SK-N-SH treated with all-trans-retinoic acid at 6 μM for 48 hours (cell line): ENCODE results near the gene CRYL1.
"Not testable (repeated sequence)": the region's sequence is repeated elsewhere in the genome, so short reads cannot be mapped to it uniquely, and the experiment has no call there.

Source experiments
- ATAC-seq: fragments of 200-7000 bp; cut with Tn5 transposase; 3 replicates; pipeline ENCODE4 v1.9.1; 2020; ENCODE audit warnings: mild to moderate bottlenecking, moderate library complexity
- ARNTL ChIP-seq: fragments of 450-650 bp; formaldehyde crosslinking; IDR thresholded peaks from 2 replicates; pipeline ENCODE4 v1.5.0; 2020; ENCODE audit warnings: low read depth, mild to moderate bottlenecking, moderate library complexity, borderline replicate concordance
- BACH2 ChIP-seq: fragments of 250-450 bp; sonication (Bioruptor Pico); IDR thresholded peaks from 2 replicates; pipeline ENCODE4 v1.9.0; 2021; ENCODE audit warnings: mild to moderate bottlenecking, borderline replicate concordance
- CSDC2 ChIP-seq: fragments of 250-450 bp; sonication (Bioruptor Pico); IDR thresholded peaks from 2 replicates; pipeline ENCODE4 v1.5.0; 2020; ENCODE audit warnings: mild to moderate bottlenecking, moderate library complexity
- CSRNP3 ChIP-seq: fragments of 250-450 bp; sonication (Bioruptor Pico); IDR thresholded peaks from 2 replicates; pipeline ENCODE4 v1.5.1; 2021; ENCODE audit warnings: mild to moderate bottlenecking, moderate library complexity
- ESRRG ChIP-seq: fragments of 250-450 bp; sonication (Bioruptor Pico); IDR thresholded peaks from 2 replicates; pipeline ENCODE4 v1.6.1; 2021; ENCODE audit warnings: mild to moderate bottlenecking
- GLIS3 ChIP-seq: fragments of 250-450 bp; sonication (Bioruptor Pico); IDR thresholded peaks from 2 replicates; pipeline ENCODE4 v1.5.0; 2020; ENCODE audit warnings: mild to moderate bottlenecking, moderate library complexity
- ISL1 ChIP-seq: fragments of 250-450 bp; sonication (Bioruptor Pico); IDR thresholded peaks from 2 replicates; pipeline ENCODE4 v2.1.2; 2022; ENCODE audit warnings: mild to moderate bottlenecking, moderate library complexity
- OSR1 ChIP-seq: fragments of 250-450 bp; sonication (Bioruptor Pico); IDR thresholded peaks from 2 replicates; pipeline ENCODE4 v1.8.0; 2022; ENCODE audit warnings: moderate library complexity, mild to moderate bottlenecking, inconsistent platforms
- PATZ1 ChIP-seq: fragments of 250-450 bp; sonication (Bioruptor Pico); IDR thresholded peaks from 2 replicates; pipeline ENCODE4 v1.8.0; 2020; ENCODE audit warnings: mild to moderate bottlenecking, moderate library complexity, borderline replicate concordance
- POU6F1 ChIP-seq: fragments of 250-450 bp; sonication (Bioruptor Pico); IDR thresholded peaks from 2 replicates; pipeline ENCODE4 v1.8.0; 2021; ENCODE audit warnings: low read depth, mild to moderate bottlenecking, moderate library complexity, borderline replicate concordance
- PPARA ChIP-seq: fragments of 250-450 bp; sonication (Bioruptor Pico); IDR thresholded peaks from 2 replicates; pipeline ENCODE4 v1.5.0; 2020; ENCODE audit warnings: mild to moderate bottlenecking, borderline replicate concordance
- RARB ChIP-seq: fragments of 250-450 bp; sonication (Bioruptor Pico); IDR thresholded peaks from 2 replicates; pipeline ENCODE4 v1.8.0; 2021; ENCODE audit warnings: mild to moderate bottlenecking, moderate library complexity
- SNAI2 ChIP-seq: fragments of 250-450 bp; sonication (Bioruptor Pico); IDR thresholded peaks from 2 replicates; pipeline ENCODE4 v1.5.0; 2020; ENCODE audit warnings: mild to moderate bottlenecking, moderate library complexity
- TCF4 ChIP-seq: fragments of 250-450 bp; sonication (Bioruptor Pico); IDR thresholded peaks from 2 replicates; pipeline ENCODE4 v1.8.0; 2021; ENCODE audit warnings: mild to moderate bottlenecking, moderate library complexity, borderline replicate concordance
- TOX ChIP-seq: fragments of 250-450 bp; sonication (Bioruptor Pico); IDR thresholded peaks from 2 replicates; pipeline ENCODE4 v1.8.0; 2021; ENCODE audit warnings: mild to moderate bottlenecking, moderate library complexity, borderline replicate concordance
- ZC3H10 ChIP-seq: fragments of 250-450 bp; sonication (Bioruptor Pico); IDR thresholded peaks from 2 replicates; pipeline ENCODE4 v1.5.1; 2021; ENCODE audit warnings: mild to moderate bottlenecking, moderate library complexity
- ZFP3 ChIP-seq: fragments of 250-450 bp; sonication (Bioruptor Pico); IDR thresholded peaks from 2 replicates; pipeline ENCODE4 v1.5.0; 2020; ENCODE audit warnings: mild to moderate bottlenecking, moderate library complexity
- ZFP30 ChIP-seq: fragments of 450-650 bp; formaldehyde crosslinking; IDR thresholded peaks from 2 replicates; pipeline ENCODE4 v1.5.0; 2022; ENCODE audit warnings: mild to moderate bottlenecking, moderate library complexity
- ZNF565 ChIP-seq: fragments of 450-650 bp; formaldehyde crosslinking; conservative IDR thresholded peaks from 2 replicates; pipeline ENCODE4 v1.5.0; 2020; ENCODE audit warnings: low read depth, mild to moderate bottlenecking, moderate library complexity
- ZNF70 ChIP-seq: fragments of 450-650 bp; formaldehyde crosslinking; IDR thresholded peaks from 2 replicates; pipeline ENCODE4 v1.5.0; 2020; ENCODE audit warnings: mild to moderate bottlenecking, moderate library complexity
- ZNF8 ChIP-seq: fragments of 450-650 bp; formaldehyde crosslinking; IDR thresholded peaks from 2 replicates; pipeline ENCODE4 v1.5.0; 2020; ENCODE audit warnings: mild to moderate bottlenecking, moderate library complexity

CRYL1 gene

GRCh38 chr13:20436505-20436904, 89.2 kb downstream of the CRYL1 start:
- TF ChIP-seq TOX (CRISPR knock-in tag) (no peak), SNAI2 (no peak), GLIS3 (no peak), CSDC2 (CRISPR knock-in tag) (no peak), PPARA (CRISPR knock-in tag) (no peak), RARB (CRISPR knock-in tag) (no peak), OSR1 (no peak), BACH2 (CRISPR knock-in tag) (no peak), ZC3H10 (CRISPR knock-in tag) (no peak), ARNTL (CRISPR knock-in tag) (no peak), ZFP3 (no peak), TCF4 (no peak)
- no peak for ATAC-seq

GRCh38 chr13:20435616-20436368, 89.9 kb downstream of the CRYL1 start:
- ATAC-seq, result no peak
- TF ChIP-seq SNAI2 (no peak), ZFP3 (no peak), ZNF565 (CRISPR knock-in tag) (no peak), ZC3H10 (CRISPR knock-in tag) (no peak), BACH2 (CRISPR knock-in tag) (no peak), ISL1 (CRISPR knock-in tag) (no peak), ESRRG (CRISPR knock-in tag) (no peak), GLIS3 (no peak), CSRNP3 (CRISPR knock-in tag) (no peak), OSR1 (no peak), ZFP30 (CRISPR knock-in tag) (no peak), CSDC2 (CRISPR knock-in tag) (no peak), RARB (CRISPR knock-in tag) (no peak), PATZ1 (CRISPR knock-in tag) (no peak), TCF4 (no peak), POU6F1 (CRISPR knock-in tag) (no peak), ZNF8 (CRISPR knock-in tag) (no peak), ZNF70 (CRISPR knock-in tag) (no peak), TOX (CRISPR knock-in tag) (no peak)

- ATAC-seq, result not testable (repeated sequence)
These were observed 91.4 kb downstream of the CRYL1 start for GRCh38 chr13:20434210-20434609.

- ATAC-seq, result no peak
- TF ChIP-seq RARB (CRISPR knock-in tag), result no peak
- TF ChIP-seq POU6F1 (CRISPR knock-in tag), result no peak
- no peak for TF ChIP-seq TOX (CRISPR knock-in tag)
- TF ChIP-seq ZC3H10 (CRISPR knock-in tag), result no peak
- no peak for TF ChIP-seq ZFP30 (CRISPR knock-in tag)
These were observed 93.8 kb downstream of the CRYL1 start for GRCh38 chr13:20431687-20432384.
